ENCODE measurements around the gene MAP7D2.

Gene MAP7D2

GRCh38 chrX:20038966-20039365 lies 77.7 kb downstream of the MAP7D2 start:
- no peak for DNase-seq (ENCODE audit: low read depth in 3 of 3)

DNA sequence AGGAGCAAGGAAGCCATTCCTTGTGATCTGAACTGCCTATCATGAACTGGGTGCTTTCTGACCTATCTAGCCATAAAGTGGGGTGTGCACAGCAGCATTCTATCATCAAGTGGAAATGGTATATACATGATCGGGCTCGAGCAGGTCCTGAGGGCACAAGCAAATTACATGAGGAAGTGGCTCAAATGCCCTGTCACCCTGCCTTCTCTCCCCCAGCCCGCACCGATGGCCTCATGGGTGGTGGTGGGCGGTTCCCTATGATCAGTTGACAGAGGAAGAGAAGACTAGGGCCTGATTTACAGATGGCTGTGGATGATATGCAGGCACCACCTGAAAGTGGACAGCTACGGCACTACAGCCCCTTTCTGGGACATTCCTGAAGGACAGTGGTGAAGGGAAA lies 79.5 kb downstream of the MAP7D2 start:
- no peak for DNase-seq (ENCODE audit: low read depth in 3 of 3)

GRCh38 chrX:20032201-20032600 lies 84.5 kb downstream of the MAP7D2 start:
- DNase-seq (ENCODE audit: low read depth in 3 of 3): no peak

DNA sequence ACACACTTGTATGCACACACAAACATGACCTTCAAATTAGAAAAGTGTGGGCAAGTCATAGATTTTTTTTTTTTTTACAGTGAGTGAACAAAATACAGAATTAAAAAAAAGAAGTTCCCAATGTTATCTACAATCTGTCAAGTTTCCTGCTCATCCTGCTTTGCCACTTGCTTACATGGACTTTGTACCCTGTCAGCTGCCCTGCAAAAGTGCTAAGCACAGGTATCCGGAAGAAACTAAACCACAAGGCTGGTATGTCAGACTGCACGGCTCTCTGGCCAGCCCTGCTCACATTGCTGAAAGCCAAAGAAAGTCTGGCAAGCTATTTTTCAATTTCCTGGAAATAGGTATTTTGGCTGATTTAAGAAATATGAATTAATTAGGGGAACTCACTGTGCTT lies 87.0 kb downstream of the MAP7D2 start:
- DNase-seq (ENCODE audit: low read depth in 3 of 3): no peak

- DNase-seq (ENCODE audit: low read depth in 3 of 3): no peak
These were observed 88.1 kb downstream of the MAP7D2 start for GRCh38 chrX:20028588-20028987.

GRCh38 chrX:20026278-20026677 lies 90.4 kb downstream of the MAP7D2 start:
- DNase-seq (ENCODE audit: low read depth in 3 of 3): no peak

DNA sequence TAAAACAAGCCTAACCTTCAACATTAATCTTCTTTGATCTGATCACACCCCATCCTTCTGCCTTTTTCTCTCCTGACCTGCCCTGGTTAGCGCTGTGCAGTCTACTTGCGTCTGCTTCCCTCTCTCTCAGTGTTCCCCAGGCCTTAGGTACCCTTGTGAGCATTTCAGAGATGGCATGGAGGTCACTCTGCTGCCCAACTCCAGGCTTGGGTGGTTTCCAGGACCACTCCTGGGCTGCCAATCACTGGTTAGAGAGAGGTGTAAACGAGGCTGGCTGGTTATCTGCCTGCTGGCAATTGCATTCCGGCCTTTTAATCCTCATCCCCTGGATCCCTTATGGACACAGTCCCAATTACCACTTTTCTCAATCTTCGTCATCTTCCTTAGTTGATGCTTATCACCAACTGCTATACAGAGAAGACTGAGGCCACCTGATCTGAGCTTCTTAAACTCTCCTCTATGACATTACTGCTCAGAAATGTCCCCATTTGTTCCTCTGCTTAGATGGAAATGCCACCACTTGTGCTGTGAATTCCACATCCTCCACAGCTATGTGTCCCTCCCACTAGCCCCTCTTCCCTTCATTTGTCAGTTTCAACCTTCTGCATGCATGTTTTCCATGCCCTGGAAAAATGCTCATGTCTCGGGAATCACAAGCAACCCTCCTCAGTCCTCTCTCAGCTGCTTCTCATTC lies 96.9 kb downstream of the MAP7D2 start:
- no peak for DNase-seq (ENCODE audit: low read depth in 3 of 3)

- DNase-seq (ENCODE audit: low read depth in 3 of 3): no peak
These were observed 100.1 kb downstream of the MAP7D2 start for GRCh38 chrX:20016616-20016945.

DNA sequence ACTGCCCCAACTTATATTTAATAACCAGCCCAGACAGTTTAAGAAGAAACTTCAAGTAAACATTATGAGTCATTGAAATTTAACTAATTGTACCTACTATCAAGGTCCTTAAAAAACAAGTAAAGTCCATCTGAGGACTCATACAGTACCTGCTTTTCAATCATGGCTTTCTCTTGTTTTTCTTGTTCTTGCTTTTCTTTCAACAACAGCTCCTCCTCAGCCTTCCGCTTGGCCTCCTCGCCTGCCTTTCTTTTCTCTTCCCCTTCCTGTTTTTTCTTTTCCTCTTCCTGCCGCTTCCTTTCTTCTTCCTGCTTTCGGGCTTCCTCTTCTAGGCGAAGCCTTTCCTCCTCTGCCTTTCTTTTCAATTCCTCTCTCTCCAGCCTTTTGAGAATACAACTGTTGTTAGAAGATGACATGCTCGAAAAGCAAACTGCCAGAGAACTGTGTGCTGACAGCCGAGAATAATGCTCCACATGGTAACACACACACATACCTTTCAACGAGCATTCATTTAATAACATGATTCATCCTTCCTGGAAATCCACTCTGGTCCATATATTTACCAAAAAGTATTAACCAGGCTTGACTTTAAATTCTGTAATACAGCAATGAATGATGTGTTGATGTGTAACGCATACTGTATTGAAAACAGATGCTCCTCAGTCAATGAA lies 100.6 kb downstream of the MAP7D2 start:
- no peak for DNase-seq (ENCODE audit: low read depth in 3 of 3)

DNA sequence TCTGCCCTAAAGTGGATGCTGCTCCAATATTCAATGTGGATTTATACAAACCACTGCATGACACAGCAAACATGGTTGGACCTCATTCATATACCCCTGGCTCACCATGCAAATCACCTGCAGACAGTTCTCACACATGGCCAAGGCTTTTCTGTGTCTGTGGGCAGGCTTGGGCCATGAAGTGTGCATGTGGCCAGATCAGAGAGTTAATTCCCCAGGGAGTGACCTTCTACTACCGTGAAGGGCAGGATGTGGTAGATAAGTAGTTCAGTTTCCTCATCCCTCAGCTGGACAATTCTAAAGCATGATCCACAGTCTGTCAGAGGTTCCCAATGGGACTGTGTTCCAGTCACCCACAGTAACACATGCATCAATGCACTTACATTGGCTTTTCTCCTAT lies 101.3 kb downstream of the MAP7D2 start:
- no peak for DNase-seq (ENCODE audit: low read depth in 3 of 3)

- DNase-seq (ENCODE audit: low read depth in 3 of 3): no peak
These were observed 105.1 kb downstream of the MAP7D2 start for GRCh38 chrX:20011608-20012007.

- no peak for DNase-seq (ENCODE audit: low read depth in 3 of 3)
These were observed 108.6 kb downstream of the MAP7D2 start for GRCh38 chrX:20007962-20008622.

GRCh38 chrX:20005883-20006282 lies 110.8 kb downstream of the MAP7D2 start:
- no peak for DNase-seq (ENCODE audit: low read depth in 3 of 3)

DNA sequence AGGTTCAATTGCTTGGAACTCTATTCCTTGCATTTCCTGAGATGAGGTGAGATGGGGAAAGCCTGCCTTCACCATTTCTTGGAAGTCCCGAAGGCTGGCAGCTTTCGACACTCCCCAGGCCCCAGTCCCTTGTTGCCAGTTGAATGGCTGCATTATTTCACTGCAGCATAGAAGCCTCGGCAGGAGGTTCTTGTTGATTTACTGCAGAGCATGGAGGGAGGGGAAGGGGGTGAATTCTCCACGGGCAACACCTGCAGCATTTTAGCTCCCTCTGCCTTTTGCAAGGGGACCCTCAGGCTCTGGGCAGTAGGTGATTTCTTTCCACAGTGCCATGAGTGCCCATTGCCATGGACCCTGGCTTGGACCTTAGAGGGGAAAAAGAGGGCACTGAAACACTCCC lies 115.1 kb downstream of the MAP7D2 start:
- DNase-seq (ENCODE audit: low read depth in 3 of 3): no peak

DNA sequence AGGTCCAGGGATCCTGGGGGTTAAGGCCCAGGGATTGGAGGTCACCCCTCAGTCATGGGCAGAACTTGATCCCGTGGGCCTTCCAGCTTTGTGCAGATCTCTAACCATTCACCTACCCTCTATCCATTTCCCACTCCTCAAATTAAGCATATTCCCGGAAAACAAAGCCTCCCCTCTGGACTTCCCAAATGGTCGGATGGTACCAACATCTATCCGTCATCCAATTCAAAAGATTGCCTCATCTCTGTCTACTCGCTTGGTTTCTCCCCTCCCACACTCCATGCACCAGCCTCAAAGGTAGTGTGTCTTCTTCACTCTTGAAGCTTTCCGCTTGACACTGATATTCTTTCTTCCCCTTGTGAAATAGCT lies 125.4 kb downstream of the MAP7D2 start:
- no peak for DNase-seq (ENCODE audit: low read depth in 3 of 3)

- peak; percentile 67 to 85 (median 83) for DNase-seq (ENCODE audit: low read depth in 3 of 3)
These were observed 126.0 kb downstream of the MAP7D2 start, which contains the start of gene BCLAF3 for GRCh38 chrX:19990556-19991349. BCLAF3 (minus strand) TSS chrX:19991061; CDS start chrX:19970264, 20,797 bp downstream.

GRCh38 chrX:19990151-19990555 lies 126.6 kb downstream of the MAP7D2 start:
- DNase-seq (ENCODE audit: low read depth in 3 of 3): no peak

- no peak for DNase-seq (ENCODE audit: low read depth in 3 of 3)
These were observed 128.9 kb downstream of the MAP7D2 start for GRCh38 chrX:19987856-19988255.

DNA sequence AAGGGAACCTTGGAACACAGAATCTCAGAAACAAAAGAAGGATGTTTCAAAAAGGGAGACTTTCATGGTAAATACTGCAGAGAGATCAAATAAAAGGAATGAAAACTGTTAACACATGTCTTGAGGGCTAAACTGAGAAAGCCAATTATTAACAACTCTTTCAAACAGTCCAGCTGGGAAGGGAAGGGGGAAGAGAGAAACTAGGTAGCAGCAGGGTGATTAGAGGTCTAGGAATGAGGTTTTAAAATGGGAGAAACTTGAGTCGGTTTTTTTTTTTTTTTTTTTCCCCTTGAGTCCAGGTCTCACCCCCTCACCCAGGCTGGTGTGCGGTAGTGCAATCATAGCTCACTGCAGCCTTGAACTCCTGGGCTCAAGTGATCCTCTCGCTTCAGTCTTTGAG lies 130.2 kb downstream of the MAP7D2 start:
- DNase-seq (ENCODE audit: low read depth in 3 of 3): no peak

DNA sequence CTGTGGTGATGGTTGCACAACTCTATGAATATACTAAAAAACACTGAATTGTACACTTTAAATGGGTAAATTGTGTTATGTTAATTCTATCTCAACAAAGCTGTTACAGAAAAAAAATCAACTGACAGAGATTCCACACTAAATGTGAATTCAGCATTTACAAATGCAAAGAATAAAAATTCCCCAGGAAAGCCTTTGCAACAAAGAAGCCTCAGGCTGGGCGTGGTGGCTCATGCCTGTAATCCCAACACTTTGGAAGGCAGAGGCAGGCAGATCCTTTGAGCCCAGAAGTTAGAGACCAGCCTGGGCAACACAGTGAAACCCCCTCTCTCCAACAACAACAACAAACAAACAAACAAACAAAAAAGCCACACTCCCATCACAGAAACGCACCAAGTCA lies 134.8 kb downstream of the MAP7D2 start:
- DNase-seq (ENCODE audit: low read depth in 3 of 3): no peak

DNA sequence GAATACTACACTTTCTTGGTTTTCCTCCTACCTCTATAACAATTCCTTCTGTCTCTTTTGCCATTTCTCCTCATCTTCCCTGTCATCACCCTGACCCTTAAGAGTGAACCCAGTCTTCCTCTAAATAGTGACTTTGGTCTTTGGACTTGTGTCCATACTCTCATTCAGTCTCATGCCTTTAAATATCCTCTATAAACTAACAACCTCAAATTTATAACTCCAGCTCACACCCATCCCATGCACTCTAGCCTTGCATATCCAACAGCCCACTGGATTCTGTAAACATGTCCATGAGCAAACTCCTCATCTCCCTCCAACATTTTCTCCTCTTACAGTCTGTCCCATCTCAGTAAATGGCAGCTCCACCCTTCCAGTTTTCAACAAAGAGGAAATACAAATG lies 140.9 kb downstream of the MAP7D2 start:
- DNase-seq (ENCODE audit: low read depth in 3 of 3): no peak

DNA sequence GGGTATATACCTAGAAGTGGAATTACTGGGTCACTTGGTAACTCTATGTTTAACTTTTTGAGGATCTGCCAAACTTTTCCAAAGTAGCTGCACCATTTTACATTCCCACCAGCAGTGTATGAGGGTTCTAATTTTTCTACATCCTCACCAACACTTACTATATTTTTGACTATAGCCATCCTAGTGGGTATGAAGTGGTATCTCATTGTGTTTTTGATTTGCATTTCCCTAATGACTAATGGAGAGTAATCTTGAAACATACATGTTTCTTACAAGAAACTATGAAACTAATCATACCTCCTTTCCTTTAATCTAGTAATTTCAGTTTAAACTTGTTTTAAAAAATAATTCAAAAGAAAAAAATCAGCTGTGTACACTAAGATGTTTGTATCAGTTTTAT lies 143.7 kb downstream of the MAP7D2 start:
- DNase-seq (ENCODE audit: low read depth in 3 of 3): no peak

Data from stimulated activated CD4-positive, alpha-beta T cell treated with anti-CD3 and anti-CD28 coated beads, TNF-alpha, amount 100 ng/mL, for 24 hours (primary cell).